Left forelimb (tissue), 1 donor: ENCODE results near the gene CHAT.

Experiments
- DNase-seq: peaks from one replicate; pipeline ENCODE4 v3.0.0-alpha.2; 2018; ENCODE audit warnings: low spot score

CHAT gene

DNA sequence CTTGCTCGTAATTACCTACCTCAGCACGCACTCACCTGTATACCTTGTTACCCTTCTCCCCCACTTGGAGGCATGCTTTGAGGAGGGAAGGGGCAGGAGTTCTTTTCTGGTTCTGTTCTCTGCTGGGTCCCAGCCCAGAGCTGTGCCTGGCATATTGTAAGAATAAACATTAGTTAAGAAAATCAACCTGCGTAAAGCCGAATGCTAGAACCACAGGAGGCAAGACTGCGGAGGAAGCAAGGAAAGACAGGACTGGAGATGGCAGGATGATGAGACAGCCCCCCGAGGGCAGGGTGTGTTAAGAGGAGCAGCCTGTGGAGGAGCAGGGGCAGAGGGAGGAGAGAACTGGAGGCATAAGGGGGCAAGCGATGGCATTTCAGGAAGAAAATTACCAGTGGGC lies 75.1 kb downstream of the CHAT start:
- DNase-seq, result peak; percentile 28

DNA sequence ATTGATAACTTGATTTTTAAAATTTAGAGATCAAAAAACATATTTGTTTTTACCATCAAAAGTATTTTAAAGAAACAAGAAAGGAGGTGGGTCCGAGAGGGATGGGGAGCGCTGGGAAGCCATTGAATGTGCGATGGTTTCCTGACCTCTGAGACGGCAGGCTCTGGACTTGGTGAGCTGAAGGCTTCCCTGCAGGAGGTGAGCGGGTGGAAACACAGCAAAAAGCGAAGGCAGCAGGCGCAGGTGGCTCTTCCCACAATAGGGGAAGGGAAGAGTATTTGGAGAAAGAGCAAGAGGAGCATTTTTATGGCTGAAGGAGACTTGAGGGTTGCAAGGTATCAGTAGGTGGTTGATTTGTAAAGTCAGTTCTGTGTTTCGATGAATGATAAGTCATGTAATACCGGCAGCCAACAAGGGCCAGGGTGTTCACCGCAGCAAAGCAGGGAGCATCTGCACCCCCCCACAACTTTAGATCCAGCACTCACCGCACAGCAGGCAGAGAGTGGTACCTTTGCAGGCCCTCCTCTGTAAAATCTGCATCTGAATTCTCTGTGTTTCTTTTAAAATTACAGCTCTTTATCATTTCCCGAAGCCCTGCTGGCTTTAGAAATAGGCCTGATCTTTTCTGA lies 76.2 kb downstream of the CHAT start:
- no peak for DNase-seq

DNA sequence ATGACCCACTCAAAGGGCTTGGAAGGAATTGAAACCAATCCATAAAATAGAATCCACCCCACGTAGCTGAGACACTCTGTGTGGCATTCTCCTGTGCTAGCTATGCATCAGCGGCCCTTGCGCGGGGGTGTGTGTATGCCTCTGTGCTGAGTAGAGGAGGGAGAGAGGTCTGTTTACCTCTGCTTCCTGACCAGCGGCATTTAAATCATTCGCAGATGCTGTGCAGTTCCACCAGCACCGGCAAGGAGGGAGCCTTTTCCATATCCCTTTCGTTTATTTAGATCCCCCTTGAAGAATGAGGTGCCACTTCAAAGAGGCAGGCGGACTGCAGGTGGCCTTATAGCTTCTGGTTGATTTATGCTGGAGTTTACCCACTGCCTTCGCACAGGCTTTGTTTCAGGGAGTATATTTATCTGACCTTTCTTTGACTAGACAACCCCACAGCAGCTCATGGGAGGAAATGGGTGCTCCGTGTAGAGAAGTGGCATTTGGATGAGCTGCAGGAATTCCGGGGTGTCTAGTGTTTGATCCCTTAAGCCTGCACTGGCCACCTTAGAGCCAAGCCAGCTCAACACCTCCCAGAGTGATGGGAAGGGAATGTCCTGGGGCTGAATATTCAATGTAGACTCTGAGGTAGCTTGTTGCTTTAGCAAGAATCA lies 77.0 kb downstream of the CHAT start:
- DNase-seq, result no peak

DNA sequence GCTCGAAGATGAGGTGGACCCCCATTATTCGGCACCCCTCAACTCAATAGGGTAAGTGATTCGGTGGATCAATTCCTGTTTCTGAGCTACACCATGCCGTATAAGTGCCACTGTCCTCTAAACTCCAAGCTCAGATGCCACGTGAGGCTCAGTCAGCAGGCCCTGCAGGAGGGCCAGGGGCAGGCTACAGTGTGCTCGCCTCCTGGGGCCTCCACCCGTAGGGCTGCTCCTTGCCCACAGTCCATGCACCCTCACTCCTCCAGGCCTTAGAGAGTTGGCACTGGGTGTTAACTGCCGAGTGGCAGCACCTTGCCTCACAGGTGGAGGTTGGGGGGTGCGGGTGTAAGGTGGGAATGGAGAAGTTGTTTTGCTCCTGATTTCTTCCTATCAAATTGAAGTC lies 77.8 kb downstream of the CHAT start:
- no peak for DNase-seq

DNA sequence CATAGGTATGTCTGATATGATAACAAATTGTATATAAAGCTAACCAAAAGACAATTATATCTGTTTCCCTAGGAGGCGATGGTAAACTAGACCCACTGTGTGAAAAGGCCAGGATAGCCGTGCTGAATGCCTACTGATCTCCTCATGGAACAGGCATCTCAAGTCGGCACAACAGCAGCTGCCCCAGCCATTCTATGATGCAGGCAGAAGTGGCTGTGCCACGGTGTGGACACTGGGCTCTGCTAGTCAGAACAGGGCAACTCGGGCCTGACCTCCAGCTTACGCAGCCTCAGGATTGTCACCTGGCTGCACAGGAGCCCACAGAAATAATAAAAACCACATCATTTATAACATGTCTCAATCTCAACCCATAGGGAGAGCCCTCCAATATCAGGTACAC lies 80.6 kb downstream of the CHAT start:
- no peak for DNase-seq

DNA sequence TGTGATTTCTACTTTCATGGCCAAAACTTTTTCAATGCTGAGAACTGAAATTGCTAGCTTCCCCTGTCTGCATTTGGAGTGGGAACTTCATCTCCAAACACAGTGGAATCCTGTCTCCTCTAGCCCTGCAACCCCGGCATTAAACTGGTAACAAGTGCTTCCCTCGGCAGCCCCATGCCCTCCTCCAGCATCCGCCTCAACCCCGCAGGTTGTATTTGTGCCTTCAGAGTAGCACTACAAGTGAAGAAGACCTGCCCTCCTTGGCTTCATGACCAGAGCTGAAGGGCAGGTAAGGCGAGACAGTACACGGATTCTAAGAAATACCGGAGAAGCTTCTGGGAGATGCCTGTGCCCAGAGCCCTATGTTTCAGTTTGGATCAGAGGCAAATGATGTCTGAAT lies 82.5 kb downstream of the CHAT start:
- no peak for DNase-seq

DNA sequence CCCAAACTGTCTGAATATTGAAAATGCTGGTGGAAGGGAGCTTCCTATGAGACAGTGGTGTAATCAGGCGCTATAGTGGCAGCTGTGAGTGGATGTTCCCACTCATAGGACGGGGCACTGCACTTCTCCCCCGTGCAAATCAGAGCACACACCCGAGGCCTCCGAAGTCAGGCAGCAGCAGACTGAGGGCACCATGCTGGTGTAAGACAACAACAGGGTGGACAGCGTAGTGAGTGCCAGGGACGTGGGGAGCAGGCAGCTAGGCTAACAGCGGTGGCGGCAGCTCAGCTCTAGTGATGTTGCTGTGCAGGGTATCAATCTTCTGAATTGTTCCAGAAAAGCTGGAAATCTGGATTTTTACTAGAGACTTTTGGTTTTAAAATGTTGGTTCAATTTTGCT lies 84.8 kb downstream of the CHAT start:
- no peak for DNase-seq

DNA sequence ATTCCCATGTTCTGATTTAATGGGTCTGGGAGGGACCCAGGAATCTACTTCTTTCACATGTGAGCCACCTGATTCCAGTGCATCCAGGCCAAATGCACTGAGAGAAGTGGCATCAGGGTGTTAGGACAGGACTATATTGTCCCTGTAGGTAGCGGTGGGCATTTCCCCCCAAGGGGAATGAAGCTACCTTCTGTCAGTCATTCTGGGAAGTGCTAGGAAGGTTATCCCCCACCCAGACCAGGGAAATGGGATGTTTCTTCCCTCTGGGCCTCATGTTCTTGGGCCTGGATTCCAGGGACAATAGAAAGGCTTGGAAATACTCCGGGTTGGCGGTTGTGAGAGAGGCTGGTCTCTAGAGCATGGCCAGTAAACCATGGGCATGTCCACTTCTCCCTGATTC lies 86.4 kb downstream of the CHAT start:
- no peak for DNase-seq

DNA sequence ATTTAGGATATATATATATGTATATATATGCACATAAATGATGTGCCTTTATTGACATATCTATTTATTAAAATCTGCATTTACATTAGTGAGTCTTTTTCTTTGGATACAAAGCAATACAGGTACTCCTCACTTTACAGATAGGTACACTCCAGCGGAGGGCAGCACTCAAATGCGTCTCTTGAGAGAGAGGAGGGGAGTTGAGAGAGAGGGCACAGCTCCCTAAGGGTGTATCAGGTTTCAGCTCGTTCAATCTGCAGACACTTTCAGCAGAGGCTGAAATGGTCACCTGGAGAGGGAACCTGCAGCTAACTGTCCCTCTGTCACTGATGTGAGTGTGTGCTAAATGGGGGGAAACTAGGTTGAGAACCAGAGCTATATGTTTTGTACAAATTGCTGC lies 87.2 kb downstream of the CHAT start:
- no peak for DNase-seq

DNA sequence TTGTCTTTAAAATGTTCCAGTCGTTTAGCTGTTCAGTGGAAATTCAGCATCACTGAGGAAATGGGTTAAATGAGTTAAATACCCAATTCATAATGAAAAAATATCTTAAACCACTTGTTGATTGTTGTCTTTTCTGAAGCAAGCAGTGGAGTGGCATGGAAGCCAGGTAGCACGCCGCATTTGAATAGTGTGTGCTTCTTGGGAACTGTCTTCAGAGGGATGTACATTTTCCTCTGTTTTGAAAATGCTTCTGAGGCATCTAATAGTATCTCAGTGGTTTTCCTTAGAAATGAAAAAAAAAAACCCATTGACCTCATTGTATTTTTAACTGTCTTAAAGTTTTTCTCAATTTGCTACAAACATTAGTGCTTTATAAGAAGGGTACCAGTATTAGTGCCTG lies 93.7 kb downstream of the CHAT start:
- DNase-seq, result no peak

DNA sequence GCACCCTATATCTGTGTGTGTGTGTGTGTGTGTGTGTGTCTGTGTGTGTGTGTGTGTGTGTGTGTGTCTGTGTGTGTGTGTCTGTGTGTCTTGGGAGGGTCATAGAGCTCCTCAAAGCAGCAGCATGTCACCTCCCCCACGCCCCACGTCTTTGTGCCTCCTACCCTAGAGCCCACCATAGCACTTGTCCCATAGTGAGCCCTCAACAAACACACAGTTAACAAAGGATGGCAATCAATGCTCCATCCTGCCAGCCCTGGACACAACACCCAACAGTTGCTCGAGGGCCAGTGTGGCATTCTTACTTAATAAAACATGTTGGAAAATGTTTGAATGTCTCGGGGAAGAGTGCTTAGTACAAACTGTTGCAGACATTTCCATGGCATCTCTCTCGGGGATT lies 96.1 kb downstream of the CHAT start:
- no peak for DNase-seq

DNA sequence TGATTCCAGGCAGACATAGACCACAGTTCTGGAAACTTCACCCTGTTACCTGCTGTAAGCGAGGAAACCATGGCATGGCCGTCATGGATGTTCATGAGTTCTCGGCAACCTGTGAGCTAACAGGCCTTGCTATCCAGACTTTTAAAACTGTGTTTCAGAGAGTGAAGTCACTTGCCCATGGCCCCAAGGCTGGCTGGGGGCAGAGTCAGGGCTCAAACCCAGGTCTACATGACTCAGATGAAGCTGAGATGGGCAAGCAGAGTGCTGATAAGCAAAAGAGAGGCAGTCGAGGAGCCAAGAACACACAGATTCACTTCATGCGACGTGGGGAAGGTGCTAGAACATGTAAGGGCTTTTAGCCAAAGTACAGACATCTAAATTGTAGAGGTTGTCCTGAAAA lies 97.1 kb downstream of the CHAT start:
- no peak for DNase-seq

DNA sequence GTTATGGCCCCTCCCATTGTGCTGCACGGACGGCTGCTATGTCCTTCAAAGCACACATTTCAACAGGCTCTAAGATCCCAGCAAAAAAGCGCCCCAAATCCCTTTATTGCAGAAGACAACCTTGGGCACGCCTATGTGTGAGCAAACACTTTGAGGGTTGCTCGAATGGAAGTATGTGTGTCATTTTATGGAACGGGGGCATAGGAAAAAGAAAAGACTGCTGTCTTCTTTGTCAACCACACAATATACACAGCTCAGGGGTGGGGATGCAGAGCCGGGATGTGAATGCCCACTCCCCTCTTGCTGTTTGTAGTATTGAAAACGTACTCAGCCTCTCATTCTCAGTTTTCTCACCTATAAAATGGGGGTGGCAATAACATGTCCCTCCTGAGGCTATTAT lies 97.6 kb downstream of the CHAT start:
- no peak for DNase-seq

DNA sequence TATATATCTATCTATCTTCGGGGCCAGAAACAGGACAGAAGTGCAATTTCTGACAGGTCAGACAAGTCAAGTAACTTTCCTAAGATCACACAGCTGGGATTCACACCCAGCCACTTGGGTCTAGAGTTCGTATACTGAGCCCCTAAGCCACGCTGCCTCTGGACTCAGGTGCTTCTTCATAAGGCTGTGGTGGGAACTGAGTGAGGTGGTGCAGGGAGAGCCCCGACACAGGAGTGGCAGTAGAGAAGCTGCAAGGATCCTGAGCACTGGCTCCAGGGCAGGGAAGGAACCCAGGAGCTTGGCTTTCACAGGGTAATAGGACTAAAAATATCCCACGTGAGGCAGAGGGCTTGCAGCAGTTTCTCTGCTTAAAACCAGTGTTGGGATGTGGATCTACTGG lies 99.4 kb downstream of the CHAT start:
- DNase-seq, result no peak
